ENCODE results near the gene LIM2.

LIM2 gene

DNA sequence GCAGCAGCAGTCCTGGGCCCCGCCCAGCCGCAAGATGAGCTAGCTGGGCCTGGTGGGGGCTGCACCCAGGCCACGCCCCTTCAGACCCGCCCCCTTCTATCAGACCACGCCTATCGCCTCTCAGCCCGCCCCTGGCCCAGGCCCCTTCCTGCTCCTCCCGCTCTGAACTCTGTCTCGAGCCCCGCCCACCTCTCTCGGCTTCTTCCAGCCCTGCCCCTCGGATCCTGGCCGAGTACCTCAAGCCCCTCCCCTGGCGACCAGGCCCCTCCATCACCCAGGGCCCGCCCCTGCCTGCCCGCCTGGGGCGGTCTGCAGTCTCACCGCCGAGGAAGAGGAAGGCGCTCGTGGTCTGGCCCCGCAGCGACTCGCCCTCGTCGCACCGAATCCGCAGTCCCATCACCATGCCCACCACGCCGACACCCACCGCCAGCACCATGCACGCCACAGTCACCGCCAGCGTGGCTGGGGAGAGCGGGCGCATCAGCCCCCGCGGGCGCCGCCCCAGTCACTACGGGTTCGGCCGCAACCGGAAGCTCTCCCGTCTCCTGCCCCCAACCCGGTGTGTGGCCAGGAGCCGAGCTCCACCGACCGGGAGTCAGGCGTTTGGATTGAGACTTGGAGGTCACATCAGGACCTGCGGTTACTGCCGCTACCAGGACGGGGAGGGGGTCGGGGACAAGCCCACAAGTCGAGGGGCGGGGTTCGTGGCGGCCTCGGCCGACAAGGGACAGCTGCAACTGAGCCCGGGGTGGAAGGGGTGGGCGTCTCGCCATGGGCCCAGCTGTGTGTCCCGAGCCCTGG lies 20.0 kb downstream of the LIM2 start:
- DNase-seq (ENCODE audit: insufficient read length, low spot score) = peak; percentile 97
- peak; percentile 98 for FAIRE-seq
- no peak for TF ChIP-seq SPI1 (IDR thresholded peaks at IDR 0.05; ENCODE audit: low read depth, low read length)
- no peak for TF ChIP-seq POU2F2 (IDR thresholded peaks at IDR 0.05; ENCODE audit: low read depth, low read length)
- no peak for TF ChIP-seq POLR2A (IDR thresholded peaks at IDR 0.05; ENCODE audit: low read depth, low read length)
- no peak for TF ChIP-seq PAX5 (IDR thresholded peaks at IDR 0.05; ENCODE audit: insufficient read depth, low read length, severe bottlenecking)
- peak; percentile 20; the same call in 1 of the 2 replicates for TF ChIP-seq POLR2AphosphoS5 (IDR thresholded peaks at IDR 0.05; ENCODE audit: low read depth, low read length)
- no peak for TF ChIP-seq TAF1 (IDR thresholded peaks at IDR 0.05; ENCODE audit: low read depth, low read length)

- TF ChIP-seq TAF1 (IDR thresholded peaks at IDR 0.05; ENCODE audit: low read depth, low read length) (no peak), POLR2A (IDR thresholded peaks at IDR 0.05; ENCODE audit: low read depth, low read length) (no peak)
- DNase-seq (ENCODE audit: insufficient read length, low spot score) (no peak), FAIRE-seq (no peak)
Measured at GRCh38 chr19:51367255-51367564, 20.6 kb downstream of the LIM2 start.

DNA sequence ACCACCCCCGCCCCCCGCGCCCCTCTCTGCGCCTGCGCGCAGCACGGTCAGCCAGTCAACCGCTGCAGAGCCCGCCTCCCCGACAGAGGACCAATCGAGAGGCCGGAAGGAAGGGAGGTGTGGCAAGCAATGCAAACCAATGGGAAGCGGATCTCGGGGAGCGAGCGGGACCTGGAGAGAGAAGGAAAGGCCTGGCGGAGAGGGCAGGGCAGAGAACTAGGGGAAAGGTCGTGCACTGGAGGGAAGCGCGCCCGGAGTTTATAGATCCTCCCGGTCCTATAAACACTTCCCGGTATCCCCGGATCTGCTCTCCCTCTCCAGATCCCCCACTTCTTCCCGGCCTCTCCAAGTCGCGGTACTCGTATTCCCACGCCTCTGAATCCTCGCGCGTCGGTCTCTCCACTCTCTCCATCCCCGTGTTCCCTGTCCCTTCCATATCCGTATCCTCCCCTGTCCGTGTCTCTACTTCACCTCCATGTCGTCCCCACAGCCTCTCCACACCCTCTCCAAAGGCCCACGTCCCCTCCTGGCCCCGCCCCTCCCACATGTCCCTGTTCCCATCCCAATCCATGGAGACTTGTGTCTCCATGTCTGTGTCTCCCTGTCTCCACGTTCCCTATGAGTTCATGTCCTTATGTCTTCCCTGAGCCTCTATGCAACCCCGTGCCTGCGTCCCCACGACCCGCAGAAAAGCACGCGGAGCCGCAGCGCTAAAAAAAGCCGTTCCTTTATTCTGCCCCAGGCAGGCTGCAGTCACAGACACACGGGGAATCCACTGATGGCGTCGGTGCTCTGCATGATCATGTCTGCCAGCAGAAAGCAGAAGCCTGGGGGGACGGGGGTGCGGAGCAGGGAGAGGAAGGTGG lies 21.2 kb downstream of the LIM2 start:
- FAIRE-seq (peak; percentile 85), DNase-seq (ENCODE audit: insufficient read length, low spot score) (peak; percentile 96)
- TF ChIP-seq POLR2A (IDR thresholded peaks at IDR 0.05; ENCODE audit: low read depth, low read length) (peak; percentile 80), POU2F2 (IDR thresholded peaks at IDR 0.05; ENCODE audit: low read depth, low read length) (peak; percentile 66; the same call in 1 of the 2 replicates), POLR2AphosphoS5 (IDR thresholded peaks at IDR 0.05; ENCODE audit: low read depth, low read length) (peak; percentile 64), PAX5 (IDR thresholded peaks at IDR 0.05; ENCODE audit: insufficient read depth, low read length, severe bottlenecking) (no peak), TAF1 (IDR thresholded peaks at IDR 0.05; ENCODE audit: low read depth, low read length) (peak; percentile 57; the same call in 1 of the 2 replicates), SPI1 (IDR thresholded peaks at IDR 0.05; ENCODE audit: low read depth, low read length) (peak; percentile 10; the same call in 1 of the 2 replicates)

DNA sequence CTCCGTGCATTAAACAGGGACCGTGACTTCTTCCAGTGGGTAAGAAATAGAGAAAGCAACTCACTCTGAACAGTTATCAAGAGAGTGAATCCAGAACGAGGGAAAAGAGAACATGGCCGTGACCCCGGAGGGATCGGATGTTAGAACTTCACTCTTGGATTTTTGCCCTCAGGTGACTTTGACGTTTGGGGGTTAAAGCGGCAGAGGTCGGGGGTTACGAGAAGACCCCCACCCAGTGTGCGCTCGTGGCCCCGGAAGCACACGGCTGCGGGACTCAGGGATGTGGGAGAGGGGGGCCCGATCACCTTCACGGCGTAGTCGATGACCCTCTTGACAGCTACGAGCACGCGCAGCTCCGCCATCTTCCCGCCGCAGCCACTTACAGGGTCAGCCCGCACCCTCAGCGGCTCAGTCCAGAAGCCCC lies 21.8 kb downstream of the LIM2 start, which contains the start of gene ETFB:
TSS of gene ETFB (minus strand) at position 424 of the 424 bp plus-strand sequence. CDS start at position 362, 62 bp downstream.
- FAIRE-seq (peak; percentile 16), DNase-seq (ENCODE audit: insufficient read length, low spot score) (no peak)
- TF ChIP-seq POLR2A (IDR thresholded peaks at IDR 0.05; ENCODE audit: low read depth, low read length) (peak; percentile 31; the same call in 1 of the 2 replicates), POU2F2 (IDR thresholded peaks at IDR 0.05; ENCODE audit: low read depth, low read length) (no peak), PAX5 (IDR thresholded peaks at IDR 0.05; ENCODE audit: insufficient read depth, low read length, severe bottlenecking) (no peak), POLR2AphosphoS5 (IDR thresholded peaks at IDR 0.05; ENCODE audit: low read depth, low read length) (peak; percentile 66; the same call in 1 of the 2 replicates)

GRCh38 chr19:51365211-51365964 lies 22.4 kb downstream of the LIM2 start:
- no peak for TF ChIP-seq POLR2A (IDR thresholded peaks at IDR 0.05; ENCODE audit: low read depth, low read length)
- no peak for TF ChIP-seq SPI1 (IDR thresholded peaks at IDR 0.05; ENCODE audit: low read depth, low read length)
- no peak for TF ChIP-seq TAF1 (IDR thresholded peaks at IDR 0.05; ENCODE audit: low read depth, low read length)
- no peak for TF ChIP-seq POU2F2 (IDR thresholded peaks at IDR 0.05; ENCODE audit: low read depth, low read length)
- TF ChIP-seq POLR2AphosphoS5 (IDR thresholded peaks at IDR 0.05; ENCODE audit: low read depth, low read length) = no peak
- no peak for TF ChIP-seq PAX5 (IDR thresholded peaks at IDR 0.05; ENCODE audit: insufficient read depth, low read length, severe bottlenecking)
- FAIRE-seq (peak; percentile 23), DNase-seq (ENCODE audit: insufficient read length, low spot score) (no peak)

- TF ChIP-seq POLR2AphosphoS5 (IDR thresholded peaks at IDR 0.05; ENCODE audit: low read depth, low read length) = no peak
- TF ChIP-seq SPI1 (IDR thresholded peaks at IDR 0.05; ENCODE audit: low read depth, low read length) = no peak
- no peak for TF ChIP-seq POLR2A (IDR thresholded peaks at IDR 0.05; ENCODE audit: low read depth, low read length)
- no peak for TF ChIP-seq POU2F2 (IDR thresholded peaks at IDR 0.05; ENCODE audit: low read depth, low read length)
- TF ChIP-seq PAX5 (IDR thresholded peaks at IDR 0.05; ENCODE audit: insufficient read depth, low read length, severe bottlenecking) = no peak
- no peak for TF ChIP-seq TAF1 (IDR thresholded peaks at IDR 0.05; ENCODE audit: low read depth, low read length)
- DNase-seq (ENCODE audit: insufficient read length, low spot score) = no peak
Measured at GRCh38 chr19:51364200-51365106, 23.3 kb downstream of the LIM2 start.

GRCh38 chr19:51361239-51361638 lies 26.5 kb downstream of the LIM2 start:
- TF ChIP-seq POU2F2 (IDR thresholded peaks at IDR 0.05; ENCODE audit: low read depth, low read length) (no peak), PAX5 (IDR thresholded peaks at IDR 0.05; ENCODE audit: insufficient read depth, low read length, severe bottlenecking) (no peak), TAF1 (IDR thresholded peaks at IDR 0.05; ENCODE audit: low read depth, low read length) (no peak), POLR2AphosphoS5 (IDR thresholded peaks at IDR 0.05; ENCODE audit: low read depth, low read length) (no peak), POLR2A (IDR thresholded peaks at IDR 0.05; ENCODE audit: low read depth, low read length) (no peak), SPI1 (IDR thresholded peaks at IDR 0.05; ENCODE audit: low read depth, low read length) (no peak)
- no peak for FAIRE-seq
- DNase-seq (ENCODE audit: insufficient read length, low spot score) = no peak

More at GRCh38 chr19:51364200-51365106, 23.3 kb downstream of the LIM2 start:
- no peak for FAIRE-seq

DNA sequence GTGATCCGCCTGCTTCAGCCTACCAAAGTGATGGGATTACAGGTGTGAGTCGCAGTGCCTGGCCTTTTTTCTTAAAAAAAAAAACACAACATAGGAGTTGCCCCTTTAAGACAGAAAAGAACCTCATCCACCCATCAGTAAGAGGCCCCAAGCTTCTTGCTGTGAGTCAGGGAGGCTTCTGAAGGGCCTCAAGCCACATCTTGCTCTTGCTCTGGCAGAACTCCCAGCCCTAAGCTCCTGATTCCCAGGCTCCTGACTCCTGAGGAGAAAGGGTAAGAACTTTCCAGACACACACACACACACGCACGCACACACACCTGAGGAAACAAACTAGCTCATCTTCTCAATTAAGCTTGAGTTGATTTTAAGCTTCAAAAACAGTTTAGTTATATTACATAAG lies 28.5 kb downstream of the LIM2 start:
- no peak for FAIRE-seq
- no peak for TF ChIP-seq SPI1 (IDR thresholded peaks at IDR 0.05; ENCODE audit: low read depth, low read length)
- no peak for TF ChIP-seq POLR2A (IDR thresholded peaks at IDR 0.05; ENCODE audit: low read depth, low read length)
- no peak for TF ChIP-seq POLR2AphosphoS5 (IDR thresholded peaks at IDR 0.05; ENCODE audit: low read depth, low read length)
- TF ChIP-seq PAX5 (IDR thresholded peaks at IDR 0.05; ENCODE audit: insufficient read depth, low read length, severe bottlenecking) = no peak
- TF ChIP-seq POU2F2 (IDR thresholded peaks at IDR 0.05; ENCODE audit: low read depth, low read length) = no peak
- no peak for TF ChIP-seq TAF1 (IDR thresholded peaks at IDR 0.05; ENCODE audit: low read depth, low read length)
- DNase-seq (ENCODE audit: insufficient read length, low spot score) = no peak

Data from GM12891 (cell line).